Myocyte (in vitro differentiated cells): ENCODE measurements around the gene WRAP53. TPM values are rescaled to one million over a fixed set of nuclear protein-coding genes. Genes with fewer than 3 reads are reported as not detected.

Source experiments
- DNase-seq: peaks from one replicate; pipeline ENCODE4 v3.0.0-alpha.2; 2012; ENCODE audit warnings: low read depth
- total RNA-seq: library from RNA; depleted of rRNA; stranded (reverse); fragments of >200 nt; gene quantifications from 2 replicates; pipeline ENCODE4 v1.2.3, GENCODE V29; 2014

The WRAP53 gene
- total RNA-seq, 1 donor from 2014 or later: 4.5 TPM

- DNase-seq: no peak
These were observed 19.8 kb downstream of the WRAP53 start for GRCh38 chr17:7707858-7708750.

- no peak for DNase-seq
These were observed 20.8 kb downstream of the WRAP53 start for GRCh38 chr17:7709031-7709430.

- no peak for DNase-seq
These were observed 22.0 kb downstream of the WRAP53 start for GRCh38 chr17:7710301-7710700.

GRCh38 chr17:7711051-7711755, 22.9 kb downstream of the WRAP53 start:
- DNase-seq: no peak

GRCh38 chr17:7712111-7712771, 24.0 kb downstream of the WRAP53 start:
- no peak for DNase-seq

GRCh38 chr17:7713782-7714181, 25.5 kb downstream of the WRAP53 start:
- peak; percentile 59 for DNase-seq

GRCh38 chr17:7714721-7715594, 26.7 kb downstream of the WRAP53 start:
- no peak for DNase-seq

- no peak for DNase-seq
These were observed 27.9 kb downstream of the WRAP53 start for GRCh38 chr17:7715936-7716886.

- DNase-seq: peak; percentile 89
These were observed 28.9 kb downstream of the WRAP53 start, which contains the start of gene DNAH2 for GRCh38 chr17:7716901-7717755. TSS of gene DNAH2 (plus strand) at chr17:7717744. CDS start at chr17:7719735, 1,991 bp downstream.

- DNase-seq: no peak
These were observed 29.6 kb downstream of the WRAP53 start for GRCh38 chr17:7717756-7718350.

- DNase-seq: no peak
These were observed 31.4 kb downstream of the WRAP53 start for GRCh38 chr17:7719661-7720060.

GRCh38 chr17:7720125-7720524, 31.8 kb downstream of the WRAP53 start:
- peak; percentile 37 for DNase-seq

GRCh38 chr17:7721612-7722011, 33.3 kb downstream of the WRAP53 start:
- no peak for DNase-seq

- no peak for DNase-seq
These were observed 39.6 kb downstream of the WRAP53 start for GRCh38 chr17:7727886-7728285.

GRCh38 chr17:7729816-7730215, 41.5 kb downstream of the WRAP53 start:
- no peak for DNase-seq

GRCh38 chr17:7732981-7733539, 44.8 kb downstream of the WRAP53 start:
- DNase-seq: no peak

GRCh38 chr17:7737601-7738000, 49.3 kb downstream of the WRAP53 start:
- DNase-seq: no peak

GRCh38 chr17:7739746-7740145, 51.5 kb downstream of the WRAP53 start:
- no peak for DNase-seq
